GM23338 (cell line): ENCODE measurements around the gene TMEM250.

Experiments
- CREB1 ChIP-seq: fragments of 250-450 bp; sonication (Bioruptor Pico); IDR thresholded peaks from 2 replicates; pipeline ENCODE4 v1.5.0; 2020; ENCODE audit warnings: low read depth, mild to moderate bottlenecking, moderate library complexity
- CTCF ChIP-seq, 2 experiments: fragments of 200-600 bp in 1 of 2; sonication (generic) in 1 of 2; conservative IDR thresholded peaks; 2 replicates each; pipeline versions ENCODE4 v1.5.1 to v1.6.1; 2016 to 2017; ENCODE audit warnings: antibody characterized with exemption in 2 of 2, low read depth in 2 of 2, mild to moderate bottlenecking in 2 of 2, moderate library complexity in 1 of 2
- EZH2 ChIP-seq: fragments of 200-600 bp; sonication (generic); IDR thresholded peaks from one replicate; pipeline ENCODE4 v1.8.0; 2017; ENCODE audit warnings: antibody characterized with exemption, mild to moderate bottlenecking, low read depth; ENCODE audit not compliant: unreplicated experiment
- EZH2phosphoT487 ChIP-seq: fragments of 200-600 bp; sonication (generic); IDR thresholded peaks from one replicate; pipeline ENCODE4 v1.8.1; 2018; ENCODE audit warnings: antibody characterized with exemption; ENCODE audit not compliant: unreplicated experiment
- JUNB ChIP-seq: IDR thresholded peaks from one replicate; pipeline ENCODE4 v1.6.1; 2016; ENCODE audit warnings: antibody characterized with exemption; ENCODE audit not compliant: unreplicated experiment
- NANOG ChIP-seq: IDR thresholded peaks from 2 replicates; pipeline ENCODE4 v1.6.1; 2016; ENCODE audit warnings: antibody characterized with exemption, borderline replicate concordance
- POLR2AphosphoS5 ChIP-seq: IDR thresholded peaks from 2 replicates; pipeline ENCODE4 v1.6.1; 2016; ENCODE audit warnings: antibody characterized with exemption, low read depth
- STAT1 ChIP-seq: IDR thresholded peaks from one replicate; pipeline ENCODE4 v1.6.1; 2016; ENCODE audit warnings: antibody characterized with exemption; ENCODE audit not compliant: unreplicated experiment
- ZNF114 ChIP-seq: fragments of 250-450 bp; sonication (Bioruptor Pico); IDR thresholded peaks from 2 replicates; pipeline ENCODE4 v1.5.0; 2020; ENCODE audit warnings: mild to moderate bottlenecking, moderate library complexity
- ZNF331 ChIP-seq: fragments of 250-450 bp; sonication (Bioruptor Pico); IDR thresholded peaks from 2 replicates; pipeline ENCODE4 v1.5.0; 2020; ENCODE audit warnings: low read depth, mild to moderate bottlenecking, moderate library complexity
- TF ChIP-seq, protein P1 (sequence below): IDR thresholded peaks from one replicate; pipeline ENCODE4 v1.6.1; 2018; ENCODE audit warnings: antibody characterized with exemption; ENCODE audit not compliant: unreplicated experiment
- TF ChIP-seq, protein P2 (sequence below): IDR thresholded peaks from 2 replicates; pipeline ENCODE4 v1.6.1; 2016; ENCODE audit warnings: antibody characterized with exemption
- TF ChIP-seq, protein P3 (sequence below): fragments of 250-450 bp; sonication (Bioruptor Pico); IDR thresholded peaks from 2 replicates; pipeline ENCODE4 v1.5.0; 2020; ENCODE audit warnings: mild to moderate bottlenecking, moderate library complexity

GRCh38 chr9:136085815-136086212, 32.9 kb downstream of the TMEM250 start:
- TF ChIP-seq CTCF (conservative IDR thresholded peaks at IDR 0.05; ENCODE audit: low read depth in 2 of 2) (no peak), EZH2 (no peak), POLR2AphosphoS5 (no peak), CREB1 (no peak), STAT1 (no peak), EZH2phosphoT487 (no peak), NANOG (no peak), JUNB (no peak), ZNF114 (no peak), ZNF331 (CRISPR knock-in tag) (no peak)
- TF ChIP-seq, protein P1, sequence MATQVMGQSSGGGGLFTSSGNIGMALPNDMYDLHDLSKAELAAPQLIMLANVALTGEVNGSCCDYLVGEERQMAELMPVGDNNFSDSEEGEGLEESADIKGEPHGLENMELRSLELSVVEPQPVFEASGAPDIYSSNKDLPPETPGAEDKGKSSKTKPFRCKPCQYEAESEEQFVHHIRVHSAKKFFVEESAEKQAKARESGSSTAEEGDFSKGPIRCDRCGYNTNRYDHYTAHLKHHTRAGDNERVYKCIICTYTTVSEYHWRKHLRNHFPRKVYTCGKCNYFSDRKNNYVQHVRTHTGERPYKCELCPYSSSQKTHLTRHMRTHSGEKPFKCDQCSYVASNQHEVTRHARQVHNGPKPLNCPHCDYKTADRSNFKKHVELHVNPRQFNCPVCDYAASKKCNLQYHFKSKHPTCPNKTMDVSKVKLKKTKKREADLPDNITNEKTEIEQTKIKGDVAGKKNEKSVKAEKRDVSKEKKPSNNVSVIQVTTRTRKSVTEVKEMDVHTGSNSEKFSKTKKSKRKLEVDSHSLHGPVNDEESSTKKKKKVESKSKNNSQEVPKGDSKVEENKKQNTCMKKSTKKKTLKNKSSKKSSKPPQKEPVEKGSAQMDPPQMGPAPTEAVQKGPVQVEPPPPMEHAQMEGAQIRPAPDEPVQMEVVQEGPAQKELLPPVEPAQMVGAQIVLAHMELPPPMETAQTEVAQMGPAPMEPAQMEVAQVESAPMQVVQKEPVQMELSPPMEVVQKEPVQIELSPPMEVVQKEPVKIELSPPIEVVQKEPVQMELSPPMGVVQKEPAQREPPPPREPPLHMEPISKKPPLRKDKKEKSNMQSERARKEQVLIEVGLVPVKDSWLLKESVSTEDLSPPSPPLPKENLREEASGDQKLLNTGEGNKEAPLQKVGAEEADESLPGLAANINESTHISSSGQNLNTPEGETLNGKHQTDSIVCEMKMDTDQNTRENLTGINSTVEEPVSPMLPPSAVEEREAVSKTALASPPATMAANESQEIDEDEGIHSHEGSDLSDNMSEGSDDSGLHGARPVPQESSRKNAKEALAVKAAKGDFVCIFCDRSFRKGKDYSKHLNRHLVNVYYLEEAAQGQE, result no peak
- TF ChIP-seq, protein P2, sequence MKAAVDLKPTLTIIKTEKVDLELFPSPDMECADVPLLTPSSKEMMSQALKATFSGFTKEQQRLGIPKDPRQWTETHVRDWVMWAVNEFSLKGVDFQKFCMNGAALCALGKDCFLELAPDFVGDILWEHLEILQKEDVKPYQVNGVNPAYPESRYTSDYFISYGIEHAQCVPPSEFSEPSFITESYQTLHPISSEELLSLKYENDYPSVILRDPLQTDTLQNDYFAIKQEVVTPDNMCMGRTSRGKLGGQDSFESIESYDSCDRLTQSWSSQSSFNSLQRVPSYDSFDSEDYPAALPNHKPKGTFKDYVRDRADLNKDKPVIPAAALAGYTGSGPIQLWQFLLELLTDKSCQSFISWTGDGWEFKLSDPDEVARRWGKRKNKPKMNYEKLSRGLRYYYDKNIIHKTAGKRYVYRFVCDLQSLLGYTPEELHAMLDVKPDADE, result no peak
- TF ChIP-seq, protein P3, sequence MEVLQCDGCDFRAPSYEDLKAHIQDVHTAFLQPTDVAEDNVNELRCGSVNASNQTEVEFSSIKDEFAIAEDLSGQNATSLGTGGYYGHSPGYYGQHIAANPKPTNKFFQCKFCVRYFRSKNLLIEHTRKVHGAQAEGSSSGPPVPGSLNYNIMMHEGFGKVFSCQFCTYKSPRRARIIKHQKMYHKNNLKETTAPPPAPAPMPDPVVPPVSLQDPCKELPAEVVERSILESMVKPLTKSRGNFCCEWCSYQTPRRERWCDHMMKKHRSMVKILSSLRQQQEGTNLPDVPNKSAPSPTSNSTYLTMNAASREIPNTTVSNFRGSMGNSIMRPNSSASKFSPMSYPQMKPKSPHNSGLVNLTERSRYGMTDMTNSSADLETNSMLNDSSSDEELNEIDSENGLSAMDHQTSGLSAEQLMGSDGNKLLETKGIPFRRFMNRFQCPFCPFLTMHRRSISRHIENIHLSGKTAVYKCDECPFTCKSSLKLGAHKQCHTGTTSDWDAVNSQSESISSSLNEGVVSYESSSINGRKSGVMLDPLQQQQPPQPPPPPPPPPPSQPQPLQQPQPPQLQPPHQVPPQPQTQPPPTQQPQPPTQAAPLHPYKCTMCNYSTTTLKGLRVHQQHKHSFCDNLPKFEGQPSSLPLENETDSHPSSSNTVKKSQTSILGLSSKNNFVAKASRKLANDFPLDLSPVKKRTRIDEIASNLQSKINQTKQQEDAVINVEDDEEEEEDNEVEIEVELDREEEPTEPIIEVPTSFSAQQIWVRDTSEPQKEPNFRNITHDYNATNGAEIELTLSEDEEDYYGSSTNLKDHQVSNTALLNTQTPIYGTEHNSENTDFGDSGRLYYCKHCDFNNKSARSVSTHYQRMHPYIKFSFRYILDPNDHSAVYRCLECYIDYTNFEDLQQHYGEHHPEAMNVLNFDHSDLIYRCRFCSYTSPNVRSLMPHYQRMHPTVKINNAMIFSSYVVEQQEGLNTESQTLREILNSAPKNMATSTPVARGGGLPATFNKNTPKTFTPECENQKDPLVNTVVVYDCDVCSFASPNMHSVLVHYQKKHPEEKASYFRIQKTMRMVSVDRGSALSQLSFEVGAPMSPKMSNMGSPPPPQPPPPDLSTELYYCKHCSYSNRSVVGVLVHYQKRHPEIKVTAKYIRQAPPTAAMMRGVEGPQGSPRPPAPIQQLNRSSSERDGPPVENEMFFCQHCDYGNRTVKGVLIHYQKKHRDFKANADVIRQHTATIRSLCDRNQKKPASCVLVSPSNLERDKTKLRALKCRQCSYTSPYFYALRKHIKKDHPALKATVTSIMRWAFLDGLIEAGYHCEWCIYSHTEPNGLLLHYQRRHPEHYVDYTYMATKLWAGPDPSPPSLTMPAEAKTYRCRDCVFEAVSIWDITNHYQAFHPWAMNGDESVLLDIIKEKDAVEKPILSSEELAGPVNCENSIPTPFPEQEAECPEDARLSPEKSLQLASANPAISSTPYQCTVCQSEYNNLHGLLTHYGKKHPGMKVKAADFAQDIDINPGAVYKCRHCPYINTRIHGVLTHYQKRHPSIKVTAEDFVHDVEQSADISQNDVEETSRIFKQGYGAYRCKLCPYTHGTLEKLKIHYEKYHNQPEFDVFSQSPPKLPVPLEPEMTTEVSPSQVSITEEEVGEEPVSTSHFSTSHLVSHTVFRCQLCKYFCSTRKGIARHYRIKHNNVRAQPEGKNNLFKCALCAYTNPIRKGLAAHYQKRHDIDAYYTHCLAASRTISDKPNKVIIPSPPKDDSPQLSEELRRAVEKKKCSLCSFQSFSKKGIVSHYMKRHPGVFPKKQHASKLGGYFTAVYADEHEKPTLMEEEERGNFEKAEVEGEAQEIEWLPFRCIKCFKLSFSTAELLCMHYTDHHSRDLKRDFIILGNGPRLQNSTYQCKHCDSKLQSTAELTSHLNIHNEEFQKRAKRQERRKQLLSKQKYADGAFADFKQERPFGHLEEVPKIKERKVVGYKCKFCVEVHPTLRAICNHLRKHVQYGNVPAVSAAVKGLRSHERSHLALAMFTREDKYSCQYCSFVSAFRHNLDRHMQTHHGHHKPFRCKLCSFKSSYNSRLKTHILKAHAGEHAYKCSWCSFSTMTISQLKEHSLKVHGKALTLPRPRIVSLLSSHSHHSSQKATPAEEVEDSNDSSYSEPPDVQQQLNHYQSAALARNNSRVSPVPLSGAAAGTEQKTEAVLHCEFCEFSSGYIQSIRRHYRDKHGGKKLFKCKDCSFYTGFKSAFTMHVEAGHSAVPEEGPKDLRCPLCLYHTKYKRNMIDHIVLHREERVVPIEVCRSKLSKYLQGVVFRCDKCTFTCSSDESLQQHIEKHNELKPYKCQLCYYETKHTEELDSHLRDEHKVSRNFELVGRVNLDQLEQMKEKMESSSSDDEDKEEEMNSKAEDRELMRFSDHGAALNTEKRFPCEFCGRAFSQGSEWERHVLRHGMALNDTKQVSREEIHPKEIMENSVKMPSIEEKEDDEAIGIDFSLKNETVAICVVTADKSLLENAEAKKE (CRISPR knock-in tag), result no peak
